Stimulated activated CD4-positive, alpha-beta T cell treated with anti-CD3 and anti-CD28 coated beads, Interleukin-4, amount 100 ng/mL, for 1 hour (primary cell): Measurements from ENCODE around the gene TBC1D26.
A peak's percentile ranks its signal among the peaks of the same experiment; 100 is the strongest.
"Not testable (repeated sequence)": the region's sequence is repeated elsewhere in the genome, so short reads cannot be mapped to it uniquely, and the experiment has no call there.

Experiments used
- DNase-seq: peaks from one replicate; pipeline ENCODE4 v3.0.0-alpha.2; 2020

TBC1D26 gene

GRCh38 chr17:15731900-15732299 is at the start of gene TBC1D26:
Gene TBC1D26 (plus strand): TSS chr17:15732283. CDS start chr17:15735349, 3,066 bp downstream.
- not testable (repeated sequence) for DNase-seq

- DNase-seq: not testable (repeated sequence)
Measured at GRCh38 chr17:15683135-15683534, 48.9 kb upstream of the TBC1D26 start.

- peak; percentile 81 for DNase-seq
Measured at GRCh38 chr17:15683824-15684478, 48.1 kb upstream of the TBC1D26 start, which contains the start of gene TRIM16. Gene TRIM16 (minus strand): TSS chr17:15684311. CDS start chr17:15651609, 32,702 bp downstream.

GRCh38 chr17:15687494-15687893 is 44.6 kb upstream of the TBC1D26 start:
- DNase-seq: not testable (repeated sequence)

GRCh38 chr17:15698967-15699366 is 33.1 kb upstream of the TBC1D26 start:
- DNase-seq: not testable (repeated sequence)

GRCh38 chr17:15699413-15699924 is 32.6 kb upstream of the TBC1D26 start, which contains the start of gene ZNF286A:
Gene ZNF286A (plus strand): TSS chr17:15699752. CDS start chr17:15700330, 578 bp downstream.
- peak; percentile 93 for DNase-seq

GRCh38 chr17:15699937-15700336 is 32.1 kb upstream of the TBC1D26 start:
- DNase-seq: not testable (repeated sequence)

GRCh38 chr17:15704239-15704638 is 27.8 kb upstream of the TBC1D26 start:
- not testable (repeated sequence) for DNase-seq

- DNase-seq: not testable (repeated sequence)
Measured at GRCh38 chr17:15704813-15705212, 27.3 kb upstream of the TBC1D26 start.

GRCh38 chr17:15708879-15709278 is 23.2 kb upstream of the TBC1D26 start:
- DNase-seq: not testable (repeated sequence)

- not testable (repeated sequence) for DNase-seq
Measured at GRCh38 chr17:15716601-15717563, 15.2 kb upstream of the TBC1D26 start.

GRCh38 chr17:15730535-15730934 is 1.5 kb upstream of the TBC1D26 start:
- not testable (repeated sequence) for DNase-seq

- DNase-seq: not testable (repeated sequence)
Measured at GRCh38 chr17:15733174-15733789, 1.2 kb downstream of the TBC1D26 start.

- DNase-seq: not testable (repeated sequence)
Measured at GRCh38 chr17:15736578-15736977, 4.5 kb downstream of the TBC1D26 start.

GRCh38 chr17:15738066-15738465 is 6.0 kb downstream of the TBC1D26 start:
- no peak for DNase-seq

- DNase-seq: not testable (repeated sequence)
Measured at GRCh38 chr17:15739259-15739658, 7.2 kb downstream of the TBC1D26 start.

GRCh38 chr17:15740041-15740440 is 8.0 kb downstream of the TBC1D26 start:
- DNase-seq: not testable (repeated sequence)

GRCh38 chr17:15740570-15741120 is 8.6 kb downstream of the TBC1D26 start:
- no peak for DNase-seq

GRCh38 chr17:15741624-15742023 is 9.5 kb downstream of the TBC1D26 start:
- no peak for DNase-seq

- no peak for DNase-seq
Measured at GRCh38 chr17:15742051-15742795, 10.1 kb downstream of the TBC1D26 start.

- no peak for DNase-seq
Measured at GRCh38 chr17:15742921-15743320, 10.8 kb downstream of the TBC1D26 start.
